GM21786 (cell line): Measurements from ENCODE around the gene WNK4.
"Not testable (repeated sequence)": the region's sequence is repeated elsewhere in the genome, so short reads cannot be mapped to it uniquely, and the experiment has no call there.

Experiments
- ATAC-seq: cut with Tn5 transposase; IDR thresholded peaks from one replicate; pipeline ENCODE4 v1.9.1; 2021; ENCODE audit not compliant: unreplicated experiment

The WNK4 gene

GRCh38 chr17:42779936-42780850 is at the start of gene WNK4:
Gene WNK4, plus strand, starts transcription at chr17:42780610. Its CDS starts 89 bp downstream, at chr17:42780699.
- no peak for ATAC-seq

GRCh38 chr17:42740699-42741098 is 39.7 kb upstream of the WNK4 start:
- ATAC-seq: no peak

- ATAC-seq: not testable (repeated sequence)
Measured at GRCh38 chr17:42742916-42743315, 37.5 kb upstream of the WNK4 start.

GRCh38 chr17:42743595-42744282 is 36.7 kb upstream of the WNK4 start:
- ATAC-seq: no peak

GRCh38 chr17:42744283-42744805 is 36.1 kb upstream of the WNK4 start:
- ATAC-seq: peak; percentile 43

GRCh38 chr17:42744806-42745617 is 35.4 kb upstream of the WNK4 start, which contains the start of gene EZH1:
Gene EZH1, minus strand, starts transcription at chr17:42745040. Its CDS starts 16,099 bp downstream, at chr17:42728941.
- ATAC-seq: peak; percentile 60

GRCh38 chr17:42748202-42748907 is 32.1 kb upstream of the WNK4 start:
- no peak for ATAC-seq

GRCh38 chr17:42748908-42749798 is 31.3 kb upstream of the WNK4 start:
- no peak for ATAC-seq

GRCh38 chr17:42750739-42751344 is 29.6 kb upstream of the WNK4 start:
- ATAC-seq: no peak

- ATAC-seq: no peak
Measured at GRCh38 chr17:42751628-42752027, 28.8 kb upstream of the WNK4 start.

- ATAC-seq: no peak
Measured at GRCh38 chr17:42754782-42755181, 25.6 kb upstream of the WNK4 start.

GRCh38 chr17:42759982-42760651 is 20.3 kb upstream of the WNK4 start:
- ATAC-seq: no peak

GRCh38 chr17:42760652-42761581 is 19.5 kb upstream of the WNK4 start, which contains the start of gene RAMP2:
Gene RAMP2, plus strand, starts transcription at chr17:42761227. Its CDS starts 35 bp downstream, at chr17:42761262.
- ATAC-seq: no peak

- ATAC-seq: no peak
Measured at GRCh38 chr17:42761638-42762037, 18.8 kb upstream of the WNK4 start.

- ATAC-seq: no peak
Measured at GRCh38 chr17:42766124-42766523, 14.3 kb upstream of the WNK4 start.

- ATAC-seq: no peak
Measured at GRCh38 chr17:42767512-42767911, 12.9 kb upstream of the WNK4 start.

GRCh38 chr17:42768006-42768405 is 12.4 kb upstream of the WNK4 start:
- not testable (repeated sequence) for ATAC-seq
